HG02642 (cell line): ENCODE results near the gene TRPC6.
"Not testable (repeated sequence)": the region's sequence is repeated elsewhere in the genome, so short reads cannot be mapped to it uniquely, and the experiment has no call there.

Experiments
- ATAC-seq: cut with Tn5 transposase; IDR thresholded peaks from one replicate; pipeline ENCODE4 v1.9.1; 2021; ENCODE audit warnings: mild to moderate bottlenecking; ENCODE audit not compliant: unreplicated experiment, poor library complexity

TRPC6 gene

GRCh38 chr11:101523634-101524260 lies 60.1 kb downstream of the TRPC6 start:
- ATAC-seq = no peak

- no peak for ATAC-seq
Observed at GRCh38 chr11:101523193-101523592, 60.6 kb downstream of the TRPC6 start.

GRCh38 chr11:101521821-101522220 lies 62.0 kb downstream of the TRPC6 start:
- ATAC-seq = no peak

- ATAC-seq = no peak
Observed at GRCh38 chr11:101516546-101516945, 67.3 kb downstream of the TRPC6 start.

- no peak for ATAC-seq
Observed at GRCh38 chr11:101511065-101511464, 72.7 kb downstream of the TRPC6 start.

- no peak for ATAC-seq
Observed at GRCh38 chr11:101510591-101510990, 73.2 kb downstream of the TRPC6 start.

- ATAC-seq = no peak
Observed at GRCh38 chr11:101509922-101510321, 73.9 kb downstream of the TRPC6 start.

- no peak for ATAC-seq
Observed at GRCh38 chr11:101508370-101508769, 75.4 kb downstream of the TRPC6 start.

GRCh38 chr11:101498891-101499290 lies 84.9 kb downstream of the TRPC6 start:
- no peak for ATAC-seq

GRCh38 chr11:101497291-101497690 lies 86.5 kb downstream of the TRPC6 start:
- no peak for ATAC-seq

GRCh38 chr11:101487775-101488174 lies 96.0 kb downstream of the TRPC6 start:
- no peak for ATAC-seq

GRCh38 chr11:101482556-101483124 lies 101.2 kb downstream of the TRPC6 start:
- ATAC-seq = no peak

- no peak for ATAC-seq
Observed at GRCh38 chr11:101478587-101479369, 105.0 kb downstream of the TRPC6 start.

- no peak for ATAC-seq
Observed at GRCh38 chr11:101477926-101478325, 105.9 kb downstream of the TRPC6 start.

GRCh38 chr11:101476191-101476590 lies 107.6 kb downstream of the TRPC6 start:
- no peak for ATAC-seq

- ATAC-seq = no peak
Observed at GRCh38 chr11:101475699-101476098, 108.1 kb downstream of the TRPC6 start.

GRCh38 chr11:101474666-101475065 lies 109.1 kb downstream of the TRPC6 start:
- no peak for ATAC-seq

GRCh38 chr11:101470881-101471520 lies 112.8 kb downstream of the TRPC6 start:
- ATAC-seq = no peak

- ATAC-seq = no peak
Observed at GRCh38 chr11:101470419-101470818, 113.4 kb downstream of the TRPC6 start.

- ATAC-seq = no peak
Observed at GRCh38 chr11:101466352-101466751, 117.5 kb downstream of the TRPC6 start.

GRCh38 chr11:101464388-101464787 lies 119.4 kb downstream of the TRPC6 start:
- not testable (repeated sequence) for ATAC-seq
